NCI-H1694 (cell line): Measurements from ENCODE around the gene USP17L20.
"Not testable (repeated sequence)": the region's sequence is repeated elsewhere in the genome, so short reads cannot be mapped to it uniquely, and the experiment has no call there.

ENCODE experiments used
- DNase-seq: peaks from one replicate; lab custom pipeline; 2025; lab: John Stamatoyannopoulos, UW

Gene USP17L20, protein sequence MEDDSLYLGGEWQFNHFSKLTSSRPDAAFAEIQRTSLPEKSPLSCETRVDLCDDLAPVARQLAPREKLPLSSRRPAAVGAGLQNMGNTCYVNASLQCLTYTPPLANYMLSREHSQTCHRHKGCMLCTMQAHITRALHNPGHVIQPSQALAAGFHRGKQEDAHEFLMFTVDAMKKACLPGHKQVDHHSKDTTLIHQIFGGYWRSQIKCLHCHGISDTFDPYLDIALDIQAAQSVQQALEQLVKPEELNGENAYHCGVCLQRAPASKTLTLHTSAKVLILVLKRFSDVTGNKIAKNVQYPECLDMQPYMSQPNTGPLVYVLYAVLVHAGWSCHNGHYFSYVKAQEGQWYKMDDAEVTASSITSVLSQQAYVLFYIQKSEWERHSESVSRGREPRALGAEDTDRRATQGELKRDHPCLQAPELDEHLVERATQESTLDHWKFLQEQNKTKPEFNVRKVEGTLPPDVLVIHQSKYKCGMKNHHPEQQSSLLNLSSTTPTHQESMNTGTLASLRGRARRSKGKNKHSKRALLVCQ

GRCh38 chr4:9257824-9258223 is at the start of gene USP17L20:
TSS of gene USP17L20 (plus strand) at chr4:9258124. CDS start at chr4:9258124, 0 bp downstream.
- not testable (repeated sequence) for DNase-seq

DNA sequence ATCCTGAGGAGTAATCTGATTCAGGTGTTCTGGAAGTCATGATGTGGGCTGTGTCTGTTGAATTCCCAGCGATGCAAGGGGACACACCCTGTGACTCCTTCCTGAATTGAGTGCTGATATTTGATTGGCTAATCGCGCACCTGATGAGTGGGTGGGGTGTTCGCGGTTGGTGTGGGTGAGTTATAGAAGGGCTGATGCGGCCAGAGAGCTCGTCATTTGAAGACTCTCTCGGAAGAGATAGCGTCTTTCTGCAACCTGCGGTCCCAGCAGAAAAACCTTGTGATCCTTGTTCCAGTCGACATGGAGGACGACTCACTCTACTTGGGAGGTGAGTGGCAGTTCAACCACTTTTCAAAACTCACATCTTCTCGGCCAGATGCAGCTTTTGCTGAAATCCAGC is 47.6 kb upstream of the USP17L20 start, which contains the start of gene USP17L10:
TSS of gene USP17L10 (plus strand) at position 301 of the 400 bp plus-strand sequence. CDS start at position 301, 0 bp downstream.
- not testable (repeated sequence) for DNase-seq

DNA sequence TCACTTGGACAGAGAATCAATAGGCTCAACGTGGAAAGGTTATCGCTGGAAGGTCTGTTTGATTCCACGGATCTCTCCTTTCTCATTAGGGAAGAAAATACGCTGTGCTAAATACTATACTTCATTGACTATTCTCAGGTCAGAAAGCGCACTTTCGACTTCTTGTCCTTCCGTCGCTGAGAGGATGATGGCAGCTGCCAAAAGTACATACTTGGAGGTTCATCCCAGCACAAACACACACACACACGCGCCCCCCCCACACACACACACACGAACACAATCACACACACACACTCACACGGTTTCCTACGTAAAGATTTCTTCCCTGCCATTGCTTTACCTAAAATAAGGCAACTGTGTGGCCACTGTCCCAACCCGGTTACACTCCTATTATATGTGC is 43.2 kb upstream of the USP17L20 start:
- not testable (repeated sequence) for DNase-seq

- not testable (repeated sequence) for DNase-seq
These were observed 42.8 kb upstream of the USP17L20 start, which contains the start of gene USP17L11 for GRCh38 chr4:9215105-9215504. TSS of gene USP17L11 (plus strand) at chr4:9215405. CDS start at chr4:9215405, 0 bp downstream.

DNA sequence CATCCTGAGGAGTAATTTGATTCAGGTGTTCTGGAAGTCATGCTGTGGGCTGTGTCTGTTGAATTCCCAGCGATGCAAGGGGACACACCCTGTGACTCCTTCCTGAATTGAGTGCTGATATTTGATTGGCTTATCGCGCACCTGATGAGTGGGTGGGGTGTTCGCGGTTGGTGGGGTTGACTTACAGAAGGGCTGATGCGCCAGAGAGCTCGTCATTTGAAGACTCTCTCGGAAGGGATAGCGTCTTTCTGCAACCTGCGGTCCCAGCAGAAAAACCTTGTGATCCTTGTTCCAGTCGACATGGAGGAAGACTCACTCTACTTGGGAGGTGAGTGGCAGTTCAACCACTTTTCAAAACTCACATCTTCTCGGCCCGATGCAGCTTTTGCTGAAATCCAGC is 38.1 kb upstream of the USP17L20 start, which contains the start of gene USP17L12:
TSS of gene USP17L12 (plus strand) at position 301 of the 400 bp plus-strand sequence. CDS start at position 301, 0 bp downstream.
- not testable (repeated sequence) for DNase-seq

- DNase-seq = not testable (repeated sequence)
These were observed 33.3 kb upstream of the USP17L20 start, which contains the start of gene USP17L13 for GRCh38 chr4:9224596-9224995. TSS of gene USP17L13 (plus strand) at chr4:9224896. CDS start at chr4:9224896, 0 bp downstream.

DNA sequence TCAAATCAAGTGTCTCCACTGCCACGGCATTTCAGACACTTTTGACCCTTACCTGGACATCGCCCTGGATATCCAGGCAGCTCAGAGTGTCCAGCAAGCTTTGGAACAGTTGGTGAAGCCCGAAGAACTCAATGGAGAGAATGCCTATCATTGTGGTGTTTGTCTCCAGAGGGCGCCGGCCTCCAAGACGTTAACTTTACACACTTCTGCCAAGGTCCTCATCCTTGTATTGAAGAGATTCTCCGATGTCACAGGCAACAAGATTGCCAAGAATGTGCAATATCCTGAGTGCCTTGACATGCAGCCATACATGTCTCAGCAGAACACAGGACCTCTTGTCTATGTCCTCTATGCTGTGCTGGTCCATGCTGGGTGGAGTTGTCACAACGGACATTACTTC is 27.7 kb upstream of the USP17L20 start:
- not testable (repeated sequence) for DNase-seq

- DNase-seq = not testable (repeated sequence)
These were observed 23.8 kb upstream of the USP17L20 start, which contains the start of gene USP17L15 for GRCh38 chr4:9234085-9234484. TSS of gene USP17L15 (plus strand) at chr4:9234385. CDS start at chr4:9234385, 0 bp downstream.

DNA sequence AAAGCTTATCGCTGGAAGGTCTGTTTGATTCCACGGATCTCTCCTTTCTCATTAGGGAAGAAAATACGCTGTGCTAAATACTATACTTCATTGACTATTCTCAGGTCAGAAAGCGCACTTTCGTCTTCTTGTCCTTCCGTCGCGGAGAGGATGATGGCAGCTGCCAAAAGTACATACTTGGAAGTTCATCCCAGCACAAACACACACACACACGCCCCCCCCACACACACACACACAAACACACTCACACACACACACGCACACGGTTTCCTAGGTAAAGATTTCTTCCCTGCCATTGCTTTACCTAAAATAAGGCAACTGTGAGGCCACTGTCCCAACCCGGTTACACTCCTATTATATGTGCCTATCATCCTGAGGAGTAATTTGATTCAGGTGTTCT is 19.5 kb upstream of the USP17L20 start:
- not testable (repeated sequence) for DNase-seq

GRCh38 chr4:9243579-9243978 is 14.3 kb upstream of the USP17L20 start, which contains the start of gene USP17L17:
TSS of gene USP17L17 (plus strand) at chr4:9243879. CDS start at chr4:9243879, 0 bp downstream.
- not testable (repeated sequence) for DNase-seq

DNA sequence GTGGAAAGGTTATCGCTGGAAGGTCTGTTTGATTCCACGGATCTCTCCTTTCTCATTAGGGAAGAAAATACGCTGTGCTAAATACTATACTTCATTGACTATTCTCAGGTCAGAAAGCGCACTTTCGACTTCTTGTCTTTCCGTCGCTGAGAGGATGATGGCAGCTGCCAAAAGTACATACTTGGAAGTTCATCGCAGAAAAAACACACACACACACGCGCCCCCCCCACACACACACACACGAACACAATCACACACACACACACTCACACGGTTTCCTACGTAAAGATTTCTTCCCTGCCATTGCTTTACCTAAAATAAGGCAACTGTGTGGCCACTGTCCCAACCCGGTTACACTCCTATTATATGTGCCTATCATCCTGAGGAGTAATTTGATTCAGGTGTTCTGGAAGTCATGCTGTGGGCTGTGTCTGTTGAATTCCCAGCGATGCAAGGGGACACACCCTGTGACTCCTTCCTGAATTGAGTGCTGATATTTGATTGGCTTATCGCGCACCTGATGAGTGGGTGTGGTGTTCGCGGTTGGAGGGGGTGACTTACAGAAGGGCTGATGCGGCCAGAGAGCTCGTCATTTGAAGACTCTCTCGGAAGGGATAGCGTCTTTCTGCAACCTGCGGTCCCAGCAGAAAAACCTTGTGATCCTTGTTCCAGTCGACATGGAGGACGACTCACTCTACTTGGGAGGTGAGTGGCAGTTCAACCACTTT is 9.8 kb upstream of the USP17L20 start, which contains the start of gene USP17L18:
TSS of gene USP17L18 (plus strand) at position 678 of the 728 bp plus-strand sequence. CDS start at position 678, 0 bp downstream.
- DNase-seq = not testable (repeated sequence)

DNA sequence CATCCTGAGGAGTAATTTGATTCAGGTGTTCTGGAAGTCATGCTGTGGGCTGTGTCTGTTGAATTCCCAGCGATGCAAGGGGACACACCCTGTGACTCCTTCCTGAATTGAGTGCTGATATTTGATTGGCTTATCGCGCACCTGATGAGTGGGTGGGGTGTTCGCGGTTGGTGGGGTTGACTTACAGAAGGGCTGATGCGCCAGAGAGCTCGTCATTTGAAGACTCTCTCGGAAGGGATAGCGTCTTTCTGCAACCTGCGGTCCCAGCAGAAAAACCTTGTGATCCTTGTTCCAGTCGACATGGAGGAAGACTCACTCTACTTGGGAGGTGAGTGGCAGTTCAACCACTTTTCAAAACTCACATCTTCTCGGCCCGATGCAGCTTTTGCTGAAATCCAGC is 4.8 kb upstream of the USP17L20 start, which contains the start of gene USP17L19:
TSS of gene USP17L19 (plus strand) at position 301 of the 400 bp plus-strand sequence. CDS start at position 301, 0 bp downstream.
- DNase-seq = not testable (repeated sequence)

DNA sequence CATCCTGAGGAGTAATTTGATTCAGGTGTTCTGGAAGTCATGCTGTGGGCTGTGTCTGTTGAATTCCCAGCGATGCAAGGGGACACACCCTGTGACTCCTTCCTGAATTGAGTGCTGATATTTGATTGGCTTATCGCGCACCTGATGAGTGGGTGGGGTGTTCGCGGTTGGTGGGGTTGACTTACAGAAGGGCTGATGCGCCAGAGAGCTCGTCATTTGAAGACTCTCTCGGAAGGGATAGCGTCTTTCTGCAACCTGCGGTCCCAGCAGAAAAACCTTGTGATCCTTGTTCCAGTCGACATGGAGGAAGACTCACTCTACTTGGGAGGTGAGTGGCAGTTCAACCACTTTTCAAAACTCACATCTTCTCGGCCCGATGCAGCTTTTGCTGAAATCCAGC is 4.6 kb downstream of the USP17L20 start, which contains the start of gene USP17L21:
TSS of gene USP17L21 (plus strand) at position 301 of the 400 bp plus-strand sequence. CDS start at position 301, 0 bp downstream.
- DNase-seq = not testable (repeated sequence)

- not testable (repeated sequence) for DNase-seq
These were observed 9.4 kb downstream of the USP17L20 start, which contains the start of gene USP17L22 for GRCh38 chr4:9267319-9267718. TSS of gene USP17L22 (plus strand) at chr4:9267619. CDS start at chr4:9267619, 0 bp downstream.

GRCh38 chr4:9271719-9272118 is 13.8 kb downstream of the USP17L20 start:
- not testable (repeated sequence) for DNase-seq
